ENCODE measurements around the gene OR2J3. TPM values are rescaled to one million over a fixed set of nuclear protein-coding genes. Genes with fewer than 3 reads are reported as not detected.
"Not testable (repeated sequence)": the region's sequence is repeated elsewhere in the genome, so short reads cannot be mapped to it uniquely, and the experiment has no call there.

Gene OR2J3
- polyA plus RNA-seq, 1 experiment = not detected

GRCh38 chr6:29087213-29087612, 20.6 kb upstream of the OR2J3 start, which contains the start of gene OR2B3:
OR2B3 (minus strand) TSS chr6:29087313; CDS start chr6:29087248, 65 bp downstream.
- no peak within 1 kb of the TSS for H3K4me3 ChIP-seq (ENCODE audit: low read depth, low read length)
- POLR2A ChIA-PET = no interaction called here
- TF ChIP-seq CTCF (IDR thresholded peaks at IDR 0.05; ENCODE audit: low read depth, low read length) = no peak
- H3K27ac ChIP-seq (ENCODE audit: low read depth, low read length) = no peak within 1 kb of the TSS
- H3K9me3 ChIP-seq (ENCODE audit: control insufficient read depth, insufficient read depth, low read length) = no peaks in the 10 kb centered on the region
- CTCF ChIA-PET = interaction anchor here (0.6 kb wide), 1 partner anchor 736 kb away, joined by 3 read pairs; no protein-coding TSS in a partner anchor
- H3K27me3 ChIP-seq (ENCODE audit: control insufficient read depth, insufficient read depth, low read length) = no peaks in the 10 kb centered on the region
- no peak for DNase-seq (ENCODE audit: low read depth, low spot score)

DNA sequence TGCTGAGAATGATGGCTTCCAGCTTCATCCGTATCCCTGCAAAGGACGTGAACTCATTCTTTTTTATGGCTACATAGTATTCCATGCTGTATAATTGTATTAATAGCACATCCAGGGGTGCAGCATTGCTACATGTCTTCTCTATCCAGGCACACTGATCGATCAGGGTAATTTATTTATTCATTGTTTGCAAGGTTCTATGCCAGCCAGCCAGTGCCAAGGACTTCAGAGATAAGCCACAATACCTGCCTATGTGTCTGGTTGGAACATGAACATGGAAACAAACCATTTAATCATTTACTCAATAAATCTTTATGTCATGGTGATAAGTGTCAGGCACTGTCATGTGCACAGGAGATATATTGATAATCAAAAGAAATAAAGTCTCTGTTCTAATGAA, 14.9 kb upstream of the OR2J3 start:
- Histone ChIP-seq H3K27ac (ENCODE audit: low read depth, low read length) (no peak overlapping the region), H3K4me3 (ENCODE audit: low read depth, low read length) (no peak overlapping the region), H3K27me3 (ENCODE audit: control insufficient read depth, insufficient read depth, low read length) (no peaks in the 10 kb centered on the region), H3K9me3 (ENCODE audit: control insufficient read depth, insufficient read depth, low read length) (no peaks in the 10 kb centered on the region)
- TF ChIP-seq CTCF (IDR thresholded peaks at IDR 0.05; ENCODE audit: low read depth, low read length) = no peak
- ChIA-PET CTCF (no interaction called here), POLR2A (no interaction called here)
- no peak for DNase-seq (ENCODE audit: low read depth, low spot score)

DNA sequence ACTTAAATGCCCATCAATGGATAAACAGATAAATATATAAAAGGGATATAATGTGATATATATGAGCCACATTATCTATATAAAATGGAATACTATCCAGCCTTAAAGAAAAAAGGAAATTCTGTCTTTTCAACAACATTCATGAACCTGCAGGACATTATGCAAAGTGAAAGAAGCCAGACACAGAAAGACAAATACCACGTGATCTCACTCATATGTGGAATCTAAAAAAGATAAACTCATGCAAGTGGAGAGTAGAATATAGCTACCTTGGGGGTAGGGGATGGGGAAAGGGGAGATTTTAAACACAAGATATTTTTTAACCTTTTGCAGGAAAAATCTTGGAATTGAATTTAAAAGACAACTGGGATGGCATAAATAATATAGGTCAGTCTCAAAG, 10.1 kb upstream of the OR2J3 start:
- ChIA-PET POLR2A (no interaction called here), CTCF (no interaction called here)
- no peak overlapping the region for H3K27ac ChIP-seq (ENCODE audit: low read depth, low read length)
- TF ChIP-seq CTCF (IDR thresholded peaks at IDR 0.05; ENCODE audit: low read depth, low read length) = no peak
- DNase-seq (ENCODE audit: low read depth, low spot score) = no peak
- no peaks in the 10 kb centered on the region for H3K27me3 ChIP-seq (ENCODE audit: control insufficient read depth, insufficient read depth, low read length)
- H3K9me3 ChIP-seq (ENCODE audit: control insufficient read depth, insufficient read depth, low read length) = no peaks in the 10 kb centered on the region
- H3K4me3 ChIP-seq (ENCODE audit: low read depth, low read length) = no peak overlapping the region

DNA sequence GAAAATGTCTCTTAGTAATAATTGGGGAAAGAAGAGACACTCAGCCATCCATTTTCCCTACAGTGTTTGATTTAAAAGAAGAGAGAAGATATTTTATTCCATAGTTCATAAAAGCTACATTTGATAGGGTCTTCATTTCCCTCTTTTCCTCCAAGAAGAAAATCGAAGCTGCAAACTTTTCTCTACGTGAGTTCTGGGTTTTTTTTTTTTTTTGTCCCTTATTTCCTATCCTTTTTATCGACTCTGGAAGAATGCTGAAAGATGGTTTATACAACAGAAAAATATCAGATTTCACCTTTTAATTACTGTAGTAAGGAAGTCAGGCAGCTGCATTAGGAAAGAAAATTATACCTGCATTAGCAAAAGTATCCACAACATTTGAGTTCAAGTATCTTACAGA, 8.7 kb upstream of the OR2J3 start, which contains the start of gene OR2J1:
Gene OR2J1, plus strand, starts transcription at position 301 of the 400 bp plus-strand sequence. CDS start 1,453 bp downstream, outside the sequence.
- Histone ChIP-seq H3K27ac (ENCODE audit: low read depth, low read length) (no peak within 1 kb of the TSS), H3K27me3 (ENCODE audit: control insufficient read depth, insufficient read depth, low read length) (no peaks in the 10 kb centered on the region), H3K9me3 (ENCODE audit: control insufficient read depth, insufficient read depth, low read length) (no peaks in the 10 kb centered on the region), H3K4me3 (ENCODE audit: low read depth, low read length) (no peak within 1 kb of the TSS)
- ChIA-PET POLR2A (no interaction called here), CTCF (no interaction called here)
- DNase-seq (ENCODE audit: low read depth, low spot score) = no peak
- no peak for TF ChIP-seq CTCF (IDR thresholded peaks at IDR 0.05; ENCODE audit: low read depth, low read length)

- Histone ChIP-seq H3K27ac (ENCODE audit: low read depth, low read length) (no peak overlapping the region), H3K4me3 (ENCODE audit: low read depth, low read length) (no peak overlapping the region), H3K27me3 (ENCODE audit: control insufficient read depth, insufficient read depth, low read length) (no peaks in the 10 kb centered on the region), H3K9me3 (ENCODE audit: control insufficient read depth, insufficient read depth, low read length) (no peaks in the 10 kb centered on the region)
- no peak for TF ChIP-seq CTCF (IDR thresholded peaks at IDR 0.05; ENCODE audit: low read depth, low read length)
- ChIA-PET CTCF (interaction anchor here (0.6 kb wide), 1 partner anchor 183 kb away, joined by 5 read pairs; no protein-coding TSS in a partner anchor), POLR2A (no interaction called here)
- DNase-seq (ENCODE audit: low read depth, low spot score) = no peak
These were observed 4.3 kb downstream of the OR2J3 start for GRCh38 chr6:29112135-29112534.

- CTCF ChIA-PET; H3K4me3 ChIP-seq (ENCODE audit: low read depth, low read length); H3K27ac ChIP-seq (ENCODE audit: low read depth, low read length); H3K27me3 ChIP-seq (ENCODE audit: control insufficient read depth, insufficient read depth, low read length); POLR2A ChIA-PET; DNase-seq (ENCODE audit: low read depth, low spot score); H3K9me3 ChIP-seq (ENCODE audit: control insufficient read depth, insufficient read depth, low read length): not testable (repeated sequence)
These were observed 7.1 kb downstream of the OR2J3 start for GRCh38 chr6:29114964-29115363.

All from AG04450 (cell line).